ENCODE measurements around the gene TAF1B.

Gene TAF1B

GRCh38 chr2:9807555-9808305 is 35.5 kb upstream of the TAF1B start:
- Histone ChIP-seq H3K27me3 (no peaks in the 10 kb centered on the region), H3K9me3 (no peaks in the 10 kb centered on the region), H3K36me3 (no peaks in the 10 kb centered on the region), H3K4me1 (no peaks in the 10 kb centered on the region), H3K4me3 (ENCODE audit: low read depth, low read length) (no peak overlapping the region)
- TF ChIP-seq CTCF (IDR thresholded peaks at IDR 0.05; ENCODE audit: low read depth, low read length): no peak
- DNase-seq: no peak

GRCh38 chr2:9808334-9809063 is 34.8 kb upstream of the TAF1B start:
- no peak for TF ChIP-seq CTCF (IDR thresholded peaks at IDR 0.05; ENCODE audit: low read depth, low read length)
- Histone ChIP-seq H3K4me1 (no peaks in the 10 kb centered on the region), H3K36me3 (no peaks in the 10 kb centered on the region), H3K27me3 (no peaks in the 10 kb centered on the region), H3K4me3 (ENCODE audit: low read depth, low read length) (no peak overlapping the region), H3K9me3 (no peaks in the 10 kb centered on the region)
- DNase-seq: no peak

- H3K36me3 ChIP-seq: no peaks in the 10 kb centered on the region
- H3K9me3 ChIP-seq: no peaks in the 10 kb centered on the region
- no peak for DNase-seq
- no peak overlapping the region for H3K4me3 ChIP-seq (ENCODE audit: low read depth, low read length)
- TF ChIP-seq CTCF (IDR thresholded peaks at IDR 0.05; ENCODE audit: low read depth, low read length): no peak
- no peaks in the 10 kb centered on the region for H3K27me3 ChIP-seq
- no peaks in the 10 kb centered on the region for H3K4me1 ChIP-seq
Observed at GRCh38 chr2:9809064-9809356, 34.3 kb upstream of the TAF1B start.

- DNase-seq: no peak
- Histone ChIP-seq H3K4me3 (ENCODE audit: low read depth, low read length) (no peak overlapping the region), H3K36me3 (no peaks in the 10 kb centered on the region), H3K4me1 (no peaks in the 10 kb centered on the region), H3K9me3 (no peaks in the 10 kb centered on the region), H3K27me3 (no peaks in the 10 kb centered on the region)
- no peak for TF ChIP-seq CTCF (IDR thresholded peaks at IDR 0.05; ENCODE audit: low read depth, low read length)
Observed at GRCh38 chr2:9809448-9810088, 33.7 kb upstream of the TAF1B start.

GRCh38 chr2:9811216-9811615 is 32.1 kb upstream of the TAF1B start:
- H3K9me3 ChIP-seq: no peaks in the 10 kb centered on the region
- H3K27me3 ChIP-seq: no peaks in the 10 kb centered on the region
- TF ChIP-seq CTCF (IDR thresholded peaks at IDR 0.05; ENCODE audit: low read depth, low read length): no peak
- H3K4me3 ChIP-seq (ENCODE audit: low read depth, low read length): no peak overlapping the region
- DNase-seq: no peak
- no peaks in the 10 kb centered on the region for H3K4me1 ChIP-seq
- H3K36me3 ChIP-seq: no peaks in the 10 kb centered on the region

Measured in BE2C (cell line).